ENCODE measurements around the gene TMPRSS6.

TMPRSS6 gene

DNA sequence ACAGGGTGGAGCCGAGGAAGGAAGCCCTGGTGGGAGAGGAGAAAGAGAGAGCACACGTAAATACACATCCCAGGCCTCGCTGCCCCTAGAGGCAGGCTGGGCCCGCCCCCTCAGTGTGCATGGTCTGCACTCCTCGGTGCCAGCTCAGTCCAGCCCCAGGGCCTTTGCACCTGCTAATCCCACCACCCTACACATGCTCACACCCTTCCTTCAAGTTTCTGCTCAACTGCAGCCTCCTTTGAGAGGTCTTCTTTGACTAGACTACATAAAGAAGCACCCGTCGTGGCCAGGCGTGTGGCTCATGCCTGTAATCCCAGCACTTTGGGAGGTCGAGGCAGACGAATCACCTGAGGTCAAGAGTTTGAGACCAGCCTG, 34.7 kb upstream of the TMPRSS6 start:
- Histone ChIP-seq H3F3A (ENCODE audit: insufficient read depth) (no peaks in the 10 kb centered on the region), H3K27me3 (ENCODE audit: low read length) (no peaks in the 10 kb centered on the region), H3K36me3 (ENCODE audit: low read length) (no peaks in the 10 kb centered on the region), H3K79me2 (ENCODE audit: insufficient read depth, low read length) (no peaks in the 10 kb centered on the region), H3K9me3 (ENCODE audit: insufficient read depth, low read length) (no peaks in the 10 kb centered on the region), H3K9me2 (replicated peaks; ENCODE audit: insufficient read depth, low read length) (no peaks in the 10 kb centered on the region), H3K4me3 (ENCODE audit: insufficient read depth, low read length, poor library complexity, severe bottlenecking) (no peak overlapping the region), H4K20me1 (ENCODE audit: low read depth, low read length) (no peaks in the 10 kb centered on the region), H2AFZ (ENCODE audit: low read depth, low read length, severe bottlenecking) (no peak overlapping the region), H3K27ac (ENCODE audit: low read depth, low read length) (no peak overlapping the region), H3K9ac (ENCODE audit: low read length) (no peak overlapping the region), H3K4me2 (ENCODE audit: low read depth, low read length, poor library complexity, severe bottlenecking) (no peak overlapping the region)
- TF ChIP-seq, protein P1, sequence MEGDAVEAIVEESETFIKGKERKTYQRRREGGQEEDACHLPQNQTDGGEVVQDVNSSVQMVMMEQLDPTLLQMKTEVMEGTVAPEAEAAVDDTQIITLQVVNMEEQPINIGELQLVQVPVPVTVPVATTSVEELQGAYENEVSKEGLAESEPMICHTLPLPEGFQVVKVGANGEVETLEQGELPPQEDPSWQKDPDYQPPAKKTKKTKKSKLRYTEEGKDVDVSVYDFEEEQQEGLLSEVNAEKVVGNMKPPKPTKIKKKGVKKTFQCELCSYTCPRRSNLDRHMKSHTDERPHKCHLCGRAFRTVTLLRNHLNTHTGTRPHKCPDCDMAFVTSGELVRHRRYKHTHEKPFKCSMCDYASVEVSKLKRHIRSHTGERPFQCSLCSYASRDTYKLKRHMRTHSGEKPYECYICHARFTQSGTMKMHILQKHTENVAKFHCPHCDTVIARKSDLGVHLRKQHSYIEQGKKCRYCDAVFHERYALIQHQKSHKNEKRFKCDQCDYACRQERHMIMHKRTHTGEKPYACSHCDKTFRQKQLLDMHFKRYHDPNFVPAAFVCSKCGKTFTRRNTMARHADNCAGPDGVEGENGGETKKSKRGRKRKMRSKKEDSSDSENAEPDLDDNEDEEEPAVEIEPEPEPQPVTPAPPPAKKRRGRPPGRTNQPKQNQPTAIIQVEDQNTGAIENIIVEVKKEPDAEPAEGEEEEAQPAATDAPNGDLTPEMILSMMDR (IDR thresholded peaks at IDR 0.05; ENCODE audit: insufficient read depth, low read length, poor library complexity, severe bottlenecking): no peak
- no peak for TF ChIP-seq EZH2phosphoT487 (conservative IDR thresholded peaks at IDR 0.05; ENCODE audit: low read length)

DNA sequence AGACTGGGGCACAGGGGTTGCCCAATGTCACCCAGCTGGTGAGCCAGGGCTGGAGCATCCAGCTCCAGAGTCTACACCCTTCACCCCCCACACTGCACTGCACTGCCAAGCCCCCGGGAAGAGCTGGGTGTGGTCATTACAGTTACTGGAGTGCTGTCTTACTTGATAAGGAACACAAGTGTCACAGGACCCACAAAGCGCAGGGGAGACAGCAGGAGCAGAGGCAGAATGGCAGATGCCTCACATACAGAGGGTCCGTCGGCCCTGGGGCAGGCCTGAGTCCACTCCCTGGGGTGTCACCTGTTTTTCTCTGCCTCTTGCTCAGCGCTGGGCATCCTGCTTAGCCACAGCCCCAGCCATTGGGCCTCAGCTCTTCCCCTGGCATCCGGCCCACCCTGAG, 32.5 kb upstream of the TMPRSS6 start:
- no peaks in the 10 kb centered on the region for H3K9me2 ChIP-seq (replicated peaks; ENCODE audit: insufficient read depth, low read length)
- H3K79me2 ChIP-seq (ENCODE audit: insufficient read depth, low read length): no peaks in the 10 kb centered on the region
- no peak overlapping the region for H3K27ac ChIP-seq (ENCODE audit: low read depth, low read length)
- H3K9me3 ChIP-seq (ENCODE audit: insufficient read depth, low read length): no peaks in the 10 kb centered on the region
- no peak overlapping the region for H3K4me3 ChIP-seq (ENCODE audit: insufficient read depth, low read length, poor library complexity, severe bottlenecking)
- H3F3A ChIP-seq (ENCODE audit: insufficient read depth): no peaks in the 10 kb centered on the region
- H3K36me3 ChIP-seq (ENCODE audit: low read length): no peaks in the 10 kb centered on the region
- H3K4me2 ChIP-seq (ENCODE audit: low read depth, low read length, poor library complexity, severe bottlenecking): no peak overlapping the region
- no peaks in the 10 kb centered on the region for H3K27me3 ChIP-seq (ENCODE audit: low read length)
- no peak overlapping the region for H3K9ac ChIP-seq (ENCODE audit: low read length)
- no peak overlapping the region for H2AFZ ChIP-seq (ENCODE audit: low read depth, low read length, severe bottlenecking)
- H4K20me1 ChIP-seq (ENCODE audit: low read depth, low read length): no peaks in the 10 kb centered on the region
- TF ChIP-seq, protein P1 (IDR thresholded peaks at IDR 0.05; ENCODE audit: insufficient read depth, low read length, poor library complexity, severe bottlenecking): no peak
- no peak for TF ChIP-seq EZH2phosphoT487 (conservative IDR thresholded peaks at IDR 0.05; ENCODE audit: low read length)

DNA sequence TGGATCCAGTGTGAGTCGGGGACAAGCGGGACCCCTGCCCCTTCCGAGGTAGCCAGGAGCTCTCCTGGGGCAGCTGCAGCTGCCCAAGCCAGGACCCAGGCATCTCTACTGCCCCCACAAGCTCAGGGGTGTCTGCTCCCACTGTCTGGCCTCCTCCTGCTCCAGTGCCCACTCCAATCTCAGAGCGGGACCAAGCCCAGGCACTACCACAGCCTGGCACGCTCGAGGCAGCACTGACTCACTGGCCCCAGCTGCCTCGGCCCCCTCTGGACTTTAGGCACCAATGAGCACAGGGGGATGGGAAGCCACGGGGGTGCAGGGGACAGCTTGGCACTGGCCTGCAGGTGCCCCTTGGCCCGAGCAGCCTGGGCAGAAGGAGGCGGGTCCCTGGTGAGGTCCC, 32.0 kb upstream of the TMPRSS6 start:
- Histone ChIP-seq H3K4me2 (ENCODE audit: low read depth, low read length, poor library complexity, severe bottlenecking) (no peak overlapping the region), H3K27me3 (ENCODE audit: low read length) (no peaks in the 10 kb centered on the region), H3K9me3 (ENCODE audit: insufficient read depth, low read length) (no peaks in the 10 kb centered on the region), H3K27ac (ENCODE audit: low read depth, low read length) (no peak overlapping the region), H3K9me2 (replicated peaks; ENCODE audit: insufficient read depth, low read length) (no peaks in the 10 kb centered on the region), H3F3A (ENCODE audit: insufficient read depth) (no peaks in the 10 kb centered on the region), H2AFZ (ENCODE audit: low read depth, low read length, severe bottlenecking) (no peak overlapping the region), H4K20me1 (ENCODE audit: low read depth, low read length) (no peaks in the 10 kb centered on the region), H3K4me3 (ENCODE audit: insufficient read depth, low read length, poor library complexity, severe bottlenecking) (no peak overlapping the region), H3K9ac (ENCODE audit: low read length) (no peak overlapping the region), H3K79me2 (ENCODE audit: insufficient read depth, low read length) (no peaks in the 10 kb centered on the region), H3K36me3 (ENCODE audit: low read length) (no peaks in the 10 kb centered on the region)
- TF ChIP-seq, protein P1 (IDR thresholded peaks at IDR 0.05; ENCODE audit: insufficient read depth, low read length, poor library complexity, severe bottlenecking): no peak
- TF ChIP-seq EZH2phosphoT487 (conservative IDR thresholded peaks at IDR 0.05; ENCODE audit: low read length): no peak

All from SU-DHL-6 (cell line).